Measurements from ENCODE around the gene RPL7L1.

GRCh38 chr6:42923666-42924065 is 44.2 kb downstream of the RPL7L1 start:
- TF ChIP-seq CTCF (conservative IDR thresholded peaks at IDR 0.05 in 1 of 2, IDR thresholded peaks at IDR 0.05 in 1 of 2; ENCODE audit: extremely low read depth in 1 of 2, insufficient read depth in 1 of 2, low read depth in 1 of 2, low read length in 2 of 2), result no peak
- no peak for TF ChIP-seq EZH2 (IDR thresholded peaks at IDR 0.05; ENCODE audit: borderline replicate concordance, low read length)

Measured in mammary epithelial cell (primary cell).